ENCODE measurements around the gene PTGER4.
"Not testable (repeated sequence)": the region's sequence is repeated elsewhere in the genome, so short reads cannot be mapped to it uniquely, and the experiment has no call there.

The PTGER4 gene

DNA sequence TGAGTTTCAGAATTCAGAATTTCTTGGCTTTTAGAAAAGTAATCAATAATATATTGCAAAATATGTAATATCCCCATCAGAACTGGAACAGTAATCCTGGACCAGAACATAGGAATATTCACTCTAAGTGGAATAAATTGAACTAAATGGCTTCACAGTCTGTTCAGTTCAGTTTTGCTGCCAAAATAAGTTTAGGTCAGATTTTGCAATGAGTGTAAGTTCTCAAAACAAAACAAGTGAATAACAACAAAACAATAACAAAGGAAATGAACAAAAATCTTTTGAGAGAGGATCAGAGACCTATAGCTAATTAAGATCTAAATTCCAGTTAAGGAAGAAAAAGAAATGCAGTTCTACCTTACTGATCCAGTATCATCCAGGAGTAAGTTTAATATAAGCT is 9.3 kb downstream of the PTGER4 start:
- TF ChIP-seq, protein P1, sequence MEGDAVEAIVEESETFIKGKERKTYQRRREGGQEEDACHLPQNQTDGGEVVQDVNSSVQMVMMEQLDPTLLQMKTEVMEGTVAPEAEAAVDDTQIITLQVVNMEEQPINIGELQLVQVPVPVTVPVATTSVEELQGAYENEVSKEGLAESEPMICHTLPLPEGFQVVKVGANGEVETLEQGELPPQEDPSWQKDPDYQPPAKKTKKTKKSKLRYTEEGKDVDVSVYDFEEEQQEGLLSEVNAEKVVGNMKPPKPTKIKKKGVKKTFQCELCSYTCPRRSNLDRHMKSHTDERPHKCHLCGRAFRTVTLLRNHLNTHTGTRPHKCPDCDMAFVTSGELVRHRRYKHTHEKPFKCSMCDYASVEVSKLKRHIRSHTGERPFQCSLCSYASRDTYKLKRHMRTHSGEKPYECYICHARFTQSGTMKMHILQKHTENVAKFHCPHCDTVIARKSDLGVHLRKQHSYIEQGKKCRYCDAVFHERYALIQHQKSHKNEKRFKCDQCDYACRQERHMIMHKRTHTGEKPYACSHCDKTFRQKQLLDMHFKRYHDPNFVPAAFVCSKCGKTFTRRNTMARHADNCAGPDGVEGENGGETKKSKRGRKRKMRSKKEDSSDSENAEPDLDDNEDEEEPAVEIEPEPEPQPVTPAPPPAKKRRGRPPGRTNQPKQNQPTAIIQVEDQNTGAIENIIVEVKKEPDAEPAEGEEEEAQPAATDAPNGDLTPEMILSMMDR (IDR thresholded peaks at IDR 0.05; ENCODE audit: unreplicated experiment in 3 of 3): no peak
- H3K27ac Mint-ChIP-seq: no peak overlapping the region
- H3K9me3 Mint-ChIP-seq: no peaks in the 10 kb centered on the region
- H3K36me3 Mint-ChIP-seq (ENCODE audit: low read depth): peaks cover 15% of the 10 kb centered on the region
- peaks cover 29% of the 10 kb centered on the region for H3K4me1 Mint-ChIP-seq
- no peak overlapping the region for H3K4me3 Mint-ChIP-seq
- H3K27me3 Mint-ChIP-seq (ENCODE audit: low read depth): peaks cover 9% of the 10 kb centered on the region

DNA sequence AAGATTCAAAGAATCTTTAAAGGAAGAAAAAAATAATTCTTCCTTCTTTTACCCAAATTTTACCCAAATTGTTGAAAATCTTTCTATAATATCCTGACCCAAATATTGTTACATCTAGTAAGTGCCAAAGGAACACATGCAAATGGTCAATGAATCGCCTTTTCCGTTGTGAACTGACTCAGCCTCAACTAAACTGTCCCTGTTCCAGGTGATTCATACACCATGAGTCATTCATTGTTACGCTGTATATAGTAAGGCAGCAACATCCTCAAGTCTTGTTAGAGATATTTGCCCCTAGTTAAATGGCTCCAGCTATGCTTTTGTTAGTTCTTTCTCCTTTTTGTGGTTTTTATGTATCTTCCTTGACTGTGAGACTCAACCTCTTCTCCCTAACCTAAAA is 9.7 kb downstream of the PTGER4 start:
- Mint-ChIP-seq H3K36me3 (ENCODE audit: low read depth) (peaks cover 15% of the 10 kb centered on the region), H3K27me3 (ENCODE audit: low read depth) (peaks cover 9% of the 10 kb centered on the region), H3K4me3 (no peak overlapping the region), H3K9me3 (no peaks in the 10 kb centered on the region), H3K4me1 (peaks cover 26% of the 10 kb centered on the region), H3K27ac (peak overlapping the region in 1 of 3 experiments; percentile 26)
- TF ChIP-seq, protein P1 (IDR thresholded peaks at IDR 0.05; ENCODE audit: unreplicated experiment in 3 of 3): no peak

DNA sequence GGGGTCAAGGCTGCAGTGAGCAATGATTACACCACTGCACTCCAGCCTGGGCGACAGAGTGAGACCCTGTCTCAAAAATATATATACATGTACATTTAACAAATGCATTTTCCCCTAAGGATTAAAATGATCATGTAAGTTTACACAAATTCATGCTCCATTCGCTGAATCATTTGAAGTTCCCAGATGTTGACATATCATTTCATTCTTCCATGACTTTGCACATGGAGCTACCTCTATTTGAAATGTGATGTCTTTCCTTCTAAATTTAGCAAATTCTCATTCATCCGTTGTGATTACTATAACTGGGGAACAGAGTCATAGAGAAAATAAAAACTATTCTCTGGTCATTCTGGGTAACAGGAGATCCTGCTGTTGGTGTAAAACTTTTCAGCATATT is 10.6 kb downstream of the PTGER4 start:
- Mint-ChIP-seq H3K4me3 (no peak overlapping the region), H3K27ac (no peak overlapping the region), H3K36me3 (ENCODE audit: low read depth) (peaks cover 15% of the 10 kb centered on the region), H3K27me3 (ENCODE audit: low read depth) (peaks cover 9% of the 10 kb centered on the region), H3K9me3 (no peaks in the 10 kb centered on the region), H3K4me1 (peaks cover 24% of the 10 kb centered on the region)
- TF ChIP-seq, protein P1 (IDR thresholded peaks at IDR 0.05; ENCODE audit: unreplicated experiment in 3 of 3): no peak

DNA sequence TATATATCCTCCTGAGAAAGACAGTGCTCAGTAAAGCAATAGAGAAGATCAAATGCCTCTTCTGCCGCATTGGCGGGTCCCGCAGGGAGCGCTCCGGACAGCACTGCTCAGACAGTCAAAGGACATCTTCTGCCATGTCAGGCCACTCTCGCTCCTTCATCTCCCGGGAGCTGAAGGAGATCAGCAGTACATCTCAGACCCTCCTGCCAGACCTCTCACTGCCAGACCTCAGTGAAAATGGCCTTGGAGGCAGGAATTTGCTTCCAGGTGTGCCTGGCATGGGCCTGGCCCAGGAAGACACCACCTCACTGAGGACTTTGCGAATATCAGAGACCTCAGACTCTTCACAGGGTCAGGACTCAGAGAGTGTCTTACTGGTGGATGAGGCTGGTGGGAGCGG is 12.2 kb downstream of the PTGER4 start:
- no peak overlapping the region for H3K4me3 Mint-ChIP-seq
- TF ChIP-seq, protein P1 (IDR thresholded peaks at IDR 0.05; ENCODE audit: unreplicated experiment in 3 of 3): no peak
- H3K9me3 Mint-ChIP-seq: peaks cover 2% of the 10 kb centered on the region
- peaks cover 9% of the 10 kb centered on the region for H3K27me3 Mint-ChIP-seq (ENCODE audit: low read depth)
- H3K4me1 Mint-ChIP-seq: peaks cover 13% of the 10 kb centered on the region
- peaks cover 28% of the 10 kb centered on the region for H3K36me3 Mint-ChIP-seq (ENCODE audit: low read depth)
- H3K27ac Mint-ChIP-seq: no peak overlapping the region

DNA sequence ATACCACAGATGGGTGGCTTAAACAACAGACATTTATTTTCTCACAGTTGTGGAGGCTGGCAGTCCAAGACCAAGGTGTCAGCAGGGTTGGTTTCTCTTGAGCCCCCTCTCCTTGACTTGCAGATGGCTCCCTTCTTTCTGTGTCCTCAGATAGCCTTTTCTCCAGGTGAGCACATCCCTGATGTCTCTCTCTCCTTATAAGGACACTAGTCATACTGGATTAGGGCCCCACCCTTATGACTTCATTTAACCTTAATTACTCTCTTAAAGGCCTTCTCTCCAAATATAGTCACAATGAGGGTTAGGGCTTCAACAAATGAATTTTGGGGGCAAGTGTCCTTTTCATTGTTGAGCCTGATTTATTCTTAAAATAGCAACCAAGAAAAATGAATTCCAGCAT is 14.7 kb downstream of the PTGER4 start:
- Mint-ChIP-seq H3K36me3 (ENCODE audit: low read depth) (peaks cover 36% of the 10 kb centered on the region), H3K4me1 (no peaks in the 10 kb centered on the region), H3K27ac (no peak overlapping the region), H3K27me3 (ENCODE audit: low read depth) (no peaks in the 10 kb centered on the region), H3K4me3 (no peak overlapping the region), H3K9me3 (peaks cover 4% of the 10 kb centered on the region)
- TF ChIP-seq, protein P1 (IDR thresholded peaks at IDR 0.05; ENCODE audit: unreplicated experiment in 3 of 3): no peak

DNA sequence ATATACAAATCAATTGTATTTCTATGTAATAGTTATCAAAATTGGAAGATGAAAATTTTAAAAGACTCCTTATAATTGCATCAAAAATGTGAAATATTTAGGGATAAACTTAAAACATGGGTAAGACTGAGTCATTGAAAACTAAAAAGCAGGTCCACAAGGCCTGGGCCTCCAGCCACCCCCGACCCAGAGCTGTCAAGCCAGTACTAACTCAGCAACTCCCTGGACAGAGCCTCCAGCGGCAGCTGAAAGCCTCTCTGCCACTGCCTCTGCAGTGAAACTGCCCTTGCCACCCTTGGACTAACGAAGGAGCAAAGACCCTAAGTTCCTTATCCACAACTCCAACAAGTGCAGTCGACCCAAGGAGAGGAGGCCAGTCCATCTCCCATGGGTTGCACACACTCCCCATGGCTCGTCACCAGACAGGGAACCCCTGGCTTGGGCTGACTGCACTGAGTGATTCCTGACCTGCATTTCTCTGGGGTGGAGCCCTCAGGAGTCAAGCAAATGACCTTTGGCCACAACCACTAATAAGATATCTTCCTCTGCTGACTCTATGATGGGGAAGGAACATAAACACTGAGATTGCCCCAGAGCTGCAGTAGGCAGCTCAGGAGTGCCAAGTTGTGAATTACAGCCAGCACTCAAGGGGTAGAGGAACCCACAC is 20.5 kb downstream of the PTGER4 start:
- Mint-ChIP-seq H3K9me3 (peaks cover 46% of the 10 kb centered on the region), H3K36me3 (ENCODE audit: low read depth) (peaks cover 66% of the 10 kb centered on the region)

DNA sequence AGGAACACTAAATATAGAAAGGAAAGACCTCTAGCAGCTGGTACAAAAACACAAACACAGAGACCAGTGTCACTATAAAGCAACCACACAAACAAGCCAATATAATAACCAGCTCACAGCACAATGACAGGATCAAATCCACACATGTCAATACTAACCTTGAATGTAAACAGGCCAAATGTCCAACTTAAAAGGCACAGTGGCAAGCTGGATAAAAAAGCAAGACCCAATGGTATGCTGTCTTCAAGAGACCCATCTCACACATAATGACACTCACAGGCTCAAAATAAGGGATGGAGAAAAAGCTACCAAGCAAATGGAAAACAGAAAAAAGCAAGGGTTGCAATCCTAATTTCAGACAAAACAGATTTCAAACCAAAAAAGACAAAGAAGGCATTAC is 22.3 kb downstream of the PTGER4 start:
- not testable (repeated sequence) for H3K4me1 Mint-ChIP-seq; H3K27me3 Mint-ChIP-seq (ENCODE audit: low read depth); H3K4me3 Mint-ChIP-seq; H3K27ac Mint-ChIP-seq
- peaks cover 68% of the 10 kb centered on the region for H3K36me3 Mint-ChIP-seq (ENCODE audit: low read depth)
- peaks cover 55% of the 10 kb centered on the region for H3K9me3 Mint-ChIP-seq

More for the DNA sequence above, 20.5 kb downstream of the PTGER4 start:
- H3K27me3 Mint-ChIP-seq (ENCODE audit: low read depth): no peaks in the 10 kb centered on the region
- TF ChIP-seq, protein P1 (IDR thresholded peaks at IDR 0.05; ENCODE audit: unreplicated experiment in 3 of 3): no peak
- H3K27ac Mint-ChIP-seq: no peak overlapping the region
- no peak overlapping the region for H3K4me3 Mint-ChIP-seq
- H3K4me1 Mint-ChIP-seq: no peaks in the 10 kb centered on the region

DNA sequence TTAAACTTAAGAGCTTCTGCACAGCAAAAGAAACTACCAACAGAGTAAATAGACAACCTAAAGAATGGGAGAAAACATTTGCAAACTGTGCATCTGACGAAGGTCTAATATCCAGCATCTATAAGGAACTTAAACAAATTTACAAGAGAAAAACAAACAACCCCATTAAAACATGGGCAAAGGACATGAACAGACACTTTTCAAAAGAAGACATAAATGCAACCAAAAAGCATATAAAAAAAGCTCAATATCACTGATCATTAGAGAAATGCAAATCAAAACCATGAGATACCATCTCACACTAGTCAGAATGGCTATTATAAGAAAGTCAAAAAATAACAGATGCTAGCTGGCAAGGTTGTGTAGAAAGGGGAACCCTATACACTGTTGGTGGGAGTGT is 25.8 kb downstream of the PTGER4 start:
- Mint-ChIP-seq H3K36me3 (ENCODE audit: low read depth) (peaks cover 87% of the 10 kb centered on the region), H3K9me3 (peaks cover 71% of the 10 kb centered on the region)
- not testable (repeated sequence) for H3K27me3 Mint-ChIP-seq (ENCODE audit: low read depth); H3K27ac Mint-ChIP-seq; H3K4me1 Mint-ChIP-seq; H3K4me3 Mint-ChIP-seq

DNA sequence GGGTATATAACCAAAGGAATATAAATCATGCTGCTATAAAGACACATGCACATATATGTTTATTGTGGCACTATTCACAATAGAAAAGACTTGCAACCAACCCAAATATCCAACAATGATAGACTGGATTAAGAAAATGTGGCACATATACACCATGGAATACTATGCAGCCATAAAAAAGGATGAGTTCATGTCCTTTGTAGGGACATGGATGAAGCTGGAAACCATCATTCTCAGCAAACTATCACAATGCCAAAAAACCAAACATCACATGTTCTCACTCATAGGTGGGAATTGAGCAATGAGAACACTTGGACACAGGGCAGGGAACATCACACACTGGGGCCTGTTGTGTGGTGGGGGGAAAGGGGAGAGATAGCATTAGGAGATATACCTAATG is 30.9 kb downstream of the PTGER4 start:
- Mint-ChIP-seq H3K36me3 (ENCODE audit: low read depth) (peaks cover 57% of the 10 kb centered on the region), H3K9me3 (peaks cover 29% of the 10 kb centered on the region)
- H3K27me3 Mint-ChIP-seq (ENCODE audit: low read depth); H3K4me3 Mint-ChIP-seq; H3K4me1 Mint-ChIP-seq; H3K27ac Mint-ChIP-seq: not testable (repeated sequence)
